Lower lobe of right lung (tissue), 2 donors: Measurements from ENCODE around the gene SFI1. TPM values are rescaled to one million over a fixed set of nuclear protein-coding genes. Genes with fewer than 3 reads are reported as not detected.

Experiments
- ATAC-seq, 2 donors: fragments of 200-7000 bp; cut with Tn5 transposase; one replicate each; pipeline ENCODE4 v1.9.1; 2020 to 2022; ENCODE audit warnings: mild to moderate bottlenecking in 2 of 2, moderate library complexity in 2 of 2
- DNase-seq: peaks from one replicate; pipeline ENCODE4 v3.0.0-alpha.2; 2020
- H3K27ac ChIP-seq: fragments of 200-600 bp; one replicate; pipeline ENCODE4 v1.8.0; 2022
- H3K27me3 ChIP-seq: fragments of 200-600 bp; one replicate; pipeline ENCODE4 v1.8.0; 2022; ENCODE audit warnings: low read depth
- H3K36me3 ChIP-seq: fragments of 200-600 bp; one replicate; pipeline ENCODE4 v1.8.0; 2022; ENCODE audit warnings: mild to moderate bottlenecking
- H3K4me1 ChIP-seq: fragments of 200-600 bp; one replicate; pipeline ENCODE4 v1.8.0; 2022
- H3K4me3 ChIP-seq: fragments of 200-600 bp; one replicate; pipeline ENCODE4 v1.8.0; 2022; ENCODE audit warnings: mild to moderate bottlenecking
- H3K9me3 ChIP-seq: fragments of 200-600 bp; one replicate; pipeline ENCODE4 v1.8.0; 2022
- intact Hi-C: fragments of 100-400 bp; cut with DNase I; formaldehyde crosslinking; loops from one replicate; pipeline ENCODE4 v1.11.0; 2022
- total RNA-seq: library from RNA; stranded (reverse); fragmentation: NEBNext Ultra II Directional; extraction: Animal tissue kit (Norgen Biotek cat#: 25700); gene quantifications from one replicate; pipeline ENCODE4 v1.2.1, GENCODE V29; 2021
- TF ChIP-seq, protein P1 (sequence below): fragments of 200-600 bp; IDR thresholded peaks from one replicate; pipeline ENCODE4 v1.8.0; 2022; ENCODE audit warnings: antibody characterized with exemption, mild to moderate bottlenecking
- donor health status: DM: no; HTN: yes; CAD: no; lungs with severe emphysema.

SFI1 gene
- total RNA-seq, 1 donor from 2014 or later: 37.5 TPM

DNA sequence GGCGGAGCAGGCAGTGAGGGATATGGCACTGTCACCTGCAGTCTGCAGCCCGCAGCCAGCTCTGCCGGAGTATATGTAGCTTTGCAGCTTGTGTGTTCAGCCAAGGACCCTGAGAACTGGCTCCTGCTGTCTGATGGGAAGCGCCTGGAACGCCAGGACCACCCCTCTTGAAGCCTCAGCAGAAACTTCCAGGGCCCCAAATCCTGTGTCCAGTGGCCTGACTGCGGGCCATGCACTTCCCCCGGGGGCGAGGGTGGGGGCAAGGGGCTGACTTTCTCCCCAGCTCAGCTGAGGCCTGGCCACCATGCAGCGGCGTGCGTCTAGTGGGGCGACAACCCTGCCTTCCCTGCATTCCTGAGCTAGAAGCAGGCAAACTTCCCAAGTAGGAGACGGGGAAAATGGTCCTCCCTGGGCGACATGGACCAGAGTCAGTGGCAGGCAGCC is 133.4 kb downstream of the SFI1 start:
- H3K36me3 ChIP-seq: peaks cover 13% of the 10 kb centered on the region
- peaks cover 58% of the 10 kb centered on the region for H3K4me1 ChIP-seq
- H3K4me3 ChIP-seq: peak overlapping the region; percentile 75
- H3K27ac ChIP-seq: peak overlapping the region; percentile 97
- no peaks in the 10 kb centered on the region for H3K27me3 ChIP-seq
- no peaks in the 10 kb centered on the region for H3K9me3 ChIP-seq
- DNase-seq (no peak), ATAC-seq (no peak)
- TF ChIP-seq, protein P1, sequence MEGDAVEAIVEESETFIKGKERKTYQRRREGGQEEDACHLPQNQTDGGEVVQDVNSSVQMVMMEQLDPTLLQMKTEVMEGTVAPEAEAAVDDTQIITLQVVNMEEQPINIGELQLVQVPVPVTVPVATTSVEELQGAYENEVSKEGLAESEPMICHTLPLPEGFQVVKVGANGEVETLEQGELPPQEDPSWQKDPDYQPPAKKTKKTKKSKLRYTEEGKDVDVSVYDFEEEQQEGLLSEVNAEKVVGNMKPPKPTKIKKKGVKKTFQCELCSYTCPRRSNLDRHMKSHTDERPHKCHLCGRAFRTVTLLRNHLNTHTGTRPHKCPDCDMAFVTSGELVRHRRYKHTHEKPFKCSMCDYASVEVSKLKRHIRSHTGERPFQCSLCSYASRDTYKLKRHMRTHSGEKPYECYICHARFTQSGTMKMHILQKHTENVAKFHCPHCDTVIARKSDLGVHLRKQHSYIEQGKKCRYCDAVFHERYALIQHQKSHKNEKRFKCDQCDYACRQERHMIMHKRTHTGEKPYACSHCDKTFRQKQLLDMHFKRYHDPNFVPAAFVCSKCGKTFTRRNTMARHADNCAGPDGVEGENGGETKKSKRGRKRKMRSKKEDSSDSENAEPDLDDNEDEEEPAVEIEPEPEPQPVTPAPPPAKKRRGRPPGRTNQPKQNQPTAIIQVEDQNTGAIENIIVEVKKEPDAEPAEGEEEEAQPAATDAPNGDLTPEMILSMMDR: no peak
- intact Hi-C loops: loop anchor here (10.0 kb wide), 1 partner anchor 75 kb away; no protein-coding TSS in a partner anchor

DNA sequence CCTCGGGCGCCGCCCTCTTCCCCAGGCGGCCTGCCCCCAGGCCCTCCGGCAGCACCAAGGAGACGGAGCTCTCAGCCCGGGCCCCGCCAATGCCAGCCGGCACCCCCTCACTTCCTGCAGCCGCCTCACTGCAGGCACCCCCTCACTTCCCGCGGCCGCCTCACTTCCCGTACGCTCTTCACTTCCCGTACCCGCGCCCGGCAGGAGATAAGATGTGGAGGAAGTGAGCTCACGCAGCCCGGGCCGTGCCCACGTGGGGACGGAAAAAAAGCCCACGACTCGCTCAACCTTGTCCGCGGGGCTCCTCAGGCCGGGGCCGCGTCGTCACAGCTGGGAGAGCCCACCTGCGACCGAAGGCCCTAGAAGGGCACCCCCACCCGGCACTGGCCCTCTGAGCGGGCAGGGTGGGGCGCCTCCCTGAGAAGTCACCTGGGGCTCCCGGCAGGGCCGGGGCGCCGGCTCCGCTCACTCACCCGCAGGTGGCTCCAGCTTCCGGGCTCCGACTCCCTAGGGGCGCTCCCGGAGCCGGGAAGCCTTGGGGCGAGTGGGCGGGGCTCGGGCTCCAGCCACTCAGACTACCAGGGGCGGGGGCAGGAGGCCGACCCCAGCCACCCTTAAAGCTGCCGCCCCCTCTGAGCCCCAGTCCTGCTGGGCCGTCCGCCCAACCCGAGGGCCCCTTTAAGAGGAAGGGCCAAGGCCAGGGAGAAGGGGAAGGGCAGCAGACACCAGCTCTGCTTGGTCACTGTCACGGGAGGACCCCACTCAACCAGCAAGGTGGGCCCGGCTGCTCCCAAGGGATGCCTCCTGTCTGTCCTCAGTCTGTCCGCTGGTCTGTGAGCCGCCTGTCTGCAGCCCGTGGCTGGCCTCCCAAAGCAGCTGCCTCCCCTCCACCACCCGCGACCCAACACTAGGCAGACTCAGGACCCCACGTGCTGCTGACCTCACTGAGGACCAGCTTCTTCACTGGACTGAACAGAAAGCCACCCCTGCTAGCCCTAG is 134.3 kb downstream of the SFI1 start:
- peak overlapping the region; percentile 97 for H3K27ac ChIP-seq
- peak; percentile 89 to 92 for ATAC-seq
- TF ChIP-seq, protein P1: no peak
- peaks cover 6% of the 10 kb centered on the region for H3K36me3 ChIP-seq
- H3K27me3 ChIP-seq: no peaks in the 10 kb centered on the region
- peak; percentile 93 for DNase-seq
- peaks cover 49% of the 10 kb centered on the region for H3K4me1 ChIP-seq
- H3K9me3 ChIP-seq: no peaks in the 10 kb centered on the region
- peak overlapping the region; percentile 75 for H3K4me3 ChIP-seq
- intact Hi-C loops: loop anchor here (10.0 kb wide), 1 partner anchor 76 kb away; no protein-coding TSS in a partner anchor

DNA sequence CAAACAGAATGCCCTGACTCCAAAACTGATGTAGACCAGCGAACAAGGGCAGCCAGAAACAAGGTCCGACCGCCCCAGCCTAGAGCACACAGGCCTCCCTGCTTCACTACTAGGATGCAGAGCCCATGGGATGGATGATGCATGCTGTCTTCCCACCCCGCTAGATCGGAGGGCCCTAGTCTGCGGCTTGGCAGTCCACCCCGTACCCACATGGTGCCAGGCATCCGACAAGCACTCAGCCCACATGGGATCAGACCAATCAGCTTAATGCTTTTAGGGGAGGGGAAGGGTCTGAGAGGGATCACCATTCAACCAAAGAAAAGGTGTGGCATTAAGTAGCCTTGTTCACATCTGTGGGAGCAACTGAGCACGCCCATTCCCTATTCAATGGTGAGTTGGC is 135.1 kb downstream of the SFI1 start:
- peak overlapping the region; percentile 75 for H3K4me3 ChIP-seq
- no peaks in the 10 kb centered on the region for H3K27me3 ChIP-seq
- intact Hi-C loops: loop anchor here (10.0 kb wide), 1 partner anchor 77 kb away; no protein-coding TSS in a partner anchor
- TF ChIP-seq, protein P1: no peak
- peaks cover 6% of the 10 kb centered on the region for H3K36me3 ChIP-seq
- ATAC-seq: no peak
- no peaks in the 10 kb centered on the region for H3K9me3 ChIP-seq
- H3K27ac ChIP-seq: peak overlapping the region; percentile 97
- peaks cover 41% of the 10 kb centered on the region for H3K4me1 ChIP-seq
- no peak for DNase-seq

DNA sequence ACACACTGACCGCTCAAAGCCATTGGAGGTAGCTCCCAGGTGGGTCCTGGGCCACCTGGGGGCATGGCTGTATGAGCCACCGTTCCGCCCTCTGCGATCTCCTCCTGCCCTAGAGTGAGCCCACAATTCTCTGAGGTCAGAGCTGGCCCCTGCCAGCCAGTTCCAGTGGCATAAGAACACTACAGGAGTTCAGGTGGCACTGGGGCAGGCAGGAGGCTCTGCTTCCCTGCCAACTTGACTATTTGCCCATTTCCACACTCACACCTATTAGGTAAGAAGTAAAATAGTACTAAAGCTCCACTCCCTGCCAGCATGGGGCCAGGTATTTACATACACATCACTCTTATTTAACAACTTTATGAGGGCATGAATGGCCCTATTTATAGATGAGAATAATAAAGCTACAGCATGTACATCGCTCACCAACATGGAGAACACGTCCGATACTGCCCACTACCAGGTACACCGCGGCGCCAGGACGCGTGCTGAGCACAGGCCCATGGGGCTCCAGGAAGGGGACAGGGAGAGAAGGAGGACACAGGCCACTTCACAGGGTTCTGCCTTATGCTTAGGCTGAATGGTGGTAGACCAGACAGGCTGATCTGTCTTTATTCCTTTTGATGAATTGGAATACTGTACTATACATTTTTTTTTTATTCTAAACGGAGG is 139.4 kb downstream of the SFI1 start:
- peaks cover 6% of the 10 kb centered on the region for H3K36me3 ChIP-seq
- intact Hi-C loops: loop anchor here (10.0 kb wide), 1 partner anchor 81 kb away; no protein-coding TSS in a partner anchor
- no peaks in the 10 kb centered on the region for H3K27me3 ChIP-seq
- ATAC-seq (peak; percentile 51 to 55), DNase-seq (peak; percentile 73)
- H3K4me1 ChIP-seq: peaks cover 33% of the 10 kb centered on the region
- no peaks in the 10 kb centered on the region for H3K9me3 ChIP-seq
- TF ChIP-seq, protein P1: no peak
- no peak overlapping the region for H3K4me3 ChIP-seq
- peak overlapping the region; percentile 39 for H3K27ac ChIP-seq

DNA sequence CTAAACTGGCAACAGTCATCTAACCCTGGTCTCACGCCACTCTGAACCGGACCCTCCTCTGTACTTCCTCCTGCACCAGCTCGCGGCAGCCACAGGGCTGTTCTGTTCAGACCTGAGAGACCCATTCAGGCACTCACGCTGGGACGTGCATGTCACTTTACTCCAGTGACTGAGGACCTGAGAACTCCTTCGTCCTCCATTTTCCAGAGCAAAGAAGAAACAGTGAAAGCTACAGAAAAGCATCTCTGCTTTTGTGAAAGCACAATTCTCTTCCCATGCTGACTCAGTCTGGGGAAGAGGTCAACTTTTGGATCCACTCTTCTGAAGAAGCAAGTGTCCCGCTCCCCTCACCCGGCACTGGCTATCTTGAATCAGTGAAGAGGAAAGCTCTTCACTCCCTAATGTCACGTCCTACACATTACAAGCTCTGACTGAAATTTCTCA is 141.1 kb downstream of the SFI1 start:
- H3K4me3 ChIP-seq: peak overlapping the region; percentile 51

More for the DNA sequence above, 141.1 kb downstream of the SFI1 start:
- intact Hi-C loops: loop anchor here (10.0 kb wide), 1 partner anchor 83 kb away; no protein-coding TSS in a partner anchor
- DNase-seq (peak; percentile 83), ATAC-seq (peak in 1 of 2 donors; percentile 65)
- TF ChIP-seq, protein P1: no peak
- H3K27ac ChIP-seq: peak overlapping the region; percentile 84
- no peaks in the 10 kb centered on the region for H3K9me3 ChIP-seq
- H3K36me3 ChIP-seq: peaks cover 6% of the 10 kb centered on the region
- H3K27me3 ChIP-seq: no peaks in the 10 kb centered on the region
- H3K4me1 ChIP-seq: peaks cover 23% of the 10 kb centered on the region
